Fibroblast of pulmonary artery (primary cell): ENCODE results near the gene GTPBP4.
"Not testable (repeated sequence)": the region's sequence is repeated elsewhere in the genome, so short reads cannot be mapped to it uniquely, and the experiment has no call there.

Experiments
- DNase-seq: peaks from one replicate; pipeline ENCODE4 v3.0.0-alpha.2; 2010; ENCODE audit warnings: low read depth
- H3K4me3 ChIP-seq: replicated peaks from 2 replicates; pipeline ENCODE4 v1.5.1; 2011; ENCODE audit warnings: low read depth, mild to moderate bottlenecking, control low read depth, low read length, moderate library complexity
- CTCF ChIP-seq: IDR thresholded peaks from 2 replicates; pipeline ENCODE4 v1.5.1; 2011; ENCODE audit warnings: mild to moderate bottlenecking, control low read depth, low read length, inconsistent platforms; ENCODE audit errors: missing control alignments

The GTPBP4 gene

DNA sequence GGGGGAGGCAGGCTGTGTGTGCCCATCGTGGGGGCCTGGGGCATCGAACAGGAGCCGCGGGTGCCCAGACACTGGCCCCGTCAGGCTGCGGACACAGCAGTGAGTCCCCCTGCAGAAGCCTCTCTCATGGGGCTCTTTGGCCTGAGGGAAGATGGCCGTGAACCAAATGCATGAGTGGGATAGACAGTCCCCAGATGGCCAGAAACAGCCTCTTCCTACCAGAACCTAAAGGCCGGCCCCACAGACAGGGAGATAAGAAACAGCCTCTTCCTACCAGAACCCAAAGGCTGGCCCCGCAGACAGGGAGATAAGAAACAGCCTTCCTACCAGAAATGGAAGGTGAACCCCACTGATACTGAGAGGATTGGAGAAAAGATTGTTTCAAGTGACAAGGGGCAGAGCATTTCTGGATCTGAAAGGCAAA lies 20.8 kb downstream of the GTPBP4 start:
- DNase-seq: no peak
- no peak overlapping the region for H3K4me3 ChIP-seq
- no peak for TF ChIP-seq CTCF

GRCh38 chr10:1009947-1010346 lies 21.7 kb downstream of the GTPBP4 start:
- DNase-seq, H3K4me3 ChIP-seq: not testable (repeated sequence)

DNA sequence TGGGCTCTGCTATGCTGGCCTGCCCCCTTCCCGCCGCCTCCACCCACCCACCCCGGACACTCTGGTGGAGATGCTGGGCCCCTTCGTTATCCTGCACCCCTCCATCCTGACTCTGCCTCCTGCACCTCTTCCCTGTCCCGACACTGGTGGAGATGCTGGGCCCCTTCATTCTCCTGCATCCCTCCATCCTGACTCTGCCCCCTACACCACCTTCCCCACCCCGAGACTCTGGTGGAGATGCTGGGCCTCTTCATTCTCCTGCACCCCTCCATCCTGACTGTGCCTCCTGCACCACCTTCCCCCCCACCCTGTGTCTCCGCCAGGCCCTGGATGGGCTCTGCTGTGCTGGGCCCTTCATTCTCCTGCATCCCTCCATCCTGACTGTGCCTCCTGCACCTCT lies 22.5 kb downstream of the GTPBP4 start:
- no peak for DNase-seq
- TF ChIP-seq CTCF: no peak
- H3K4me3 ChIP-seq: no peak overlapping the region

GRCh38 chr10:1011696-1012095 lies 23.5 kb downstream of the GTPBP4 start:
- TF ChIP-seq CTCF: no peak
- no peak for DNase-seq
- H3K4me3 ChIP-seq: no peak overlapping the region

DNA sequence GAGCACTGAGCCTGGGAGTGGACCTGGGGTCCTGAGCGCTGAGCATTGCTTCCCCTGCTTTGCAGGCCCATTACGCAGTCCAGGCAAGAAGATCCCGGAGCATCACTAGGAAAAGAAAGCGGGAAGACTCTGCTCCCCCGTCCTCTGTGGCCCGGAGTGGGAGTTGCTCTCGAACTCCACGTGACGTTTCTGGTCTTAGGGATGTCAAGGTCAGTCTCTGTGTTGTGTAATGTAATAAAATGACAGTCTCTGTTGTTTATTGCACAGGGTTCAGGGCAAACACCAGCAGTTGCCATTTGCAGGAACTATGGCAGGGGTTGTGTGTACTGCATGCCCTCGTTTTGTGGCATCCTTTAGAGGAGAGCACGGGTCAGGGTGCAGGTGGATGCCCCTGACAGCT lies 27.5 kb downstream of the GTPBP4 start:
- no peak for TF ChIP-seq CTCF
- no peak overlapping the region for H3K4me3 ChIP-seq
- no peak for DNase-seq

GRCh38 chr10:1019362-1019761 lies 31.1 kb downstream of the GTPBP4 start:
- DNase-seq: no peak
- H3K4me3 ChIP-seq: no peak overlapping the region
- no peak for TF ChIP-seq CTCF

DNA sequence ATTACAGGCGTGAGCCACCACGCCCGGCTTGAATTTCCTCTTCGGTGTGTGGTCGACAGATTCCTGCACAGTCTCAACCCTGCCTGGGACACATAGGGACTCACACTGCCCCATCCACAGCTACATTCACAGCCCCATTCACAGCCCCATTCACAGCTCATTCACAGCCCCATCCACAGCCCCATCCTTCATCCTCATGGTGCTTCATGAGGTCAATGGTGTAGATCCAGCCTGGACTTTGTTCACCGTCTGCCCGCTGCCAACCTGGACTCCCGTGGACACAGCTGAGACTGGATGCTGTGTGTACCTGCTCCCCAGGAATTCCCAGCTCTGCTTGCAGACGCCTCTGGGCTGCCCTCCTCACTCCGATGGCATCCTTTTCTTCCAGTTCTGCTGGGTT lies 32.2 kb downstream of the GTPBP4 start:
- no peak overlapping the region for H3K4me3 ChIP-seq
- no peak for DNase-seq
- no peak for TF ChIP-seq CTCF

DNA sequence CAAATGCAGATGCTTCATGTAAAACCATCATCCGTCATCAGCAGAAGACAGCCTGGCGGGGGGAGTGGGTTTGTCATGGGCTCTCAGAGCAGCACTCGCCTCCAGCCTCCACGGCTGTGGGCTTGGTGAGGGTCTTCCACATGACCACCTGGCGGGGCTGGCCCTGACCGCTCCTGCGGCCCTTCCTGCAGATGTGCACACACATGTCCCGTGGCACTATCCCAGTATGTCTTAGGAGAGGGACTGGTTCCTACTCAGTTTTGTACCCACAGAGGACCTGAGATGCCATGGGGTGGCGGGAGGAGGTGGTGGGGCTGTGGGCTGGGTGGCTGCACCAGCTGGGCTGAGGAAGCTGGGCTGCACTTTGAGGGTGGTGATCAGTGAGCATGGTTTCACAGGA lies 32.7 kb downstream of the GTPBP4 start:
- no peak for TF ChIP-seq CTCF
- no peak overlapping the region for H3K4me3 ChIP-seq
- no peak for DNase-seq
